ENCODE measurements around the gene KRTAP5-6.

DNA sequence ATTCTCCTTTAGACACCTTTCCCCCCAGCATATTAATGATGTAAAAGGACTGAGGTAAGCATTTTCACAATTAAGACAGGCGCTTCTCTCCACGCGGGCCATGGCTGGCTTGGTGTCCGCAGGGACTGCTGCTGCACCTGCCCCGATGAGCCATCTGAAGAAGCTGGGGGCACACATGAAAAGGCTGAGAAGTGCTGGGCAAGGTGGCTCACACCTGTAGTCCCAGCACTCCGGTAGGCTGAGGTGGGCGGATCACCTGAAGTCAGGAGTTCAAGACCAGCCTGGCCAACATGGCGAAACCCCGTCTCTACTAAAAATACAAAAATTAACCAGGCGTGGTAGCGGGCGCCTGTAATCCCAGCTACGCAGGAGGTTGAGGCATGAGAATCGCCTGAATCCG, 21.3 kb downstream of the KRTAP5-6 start:
- TF ChIP-seq CTCF (IDR thresholded peaks at IDR 0.05) (no peak), POLR2AphosphoS5 (IDR thresholded peaks at IDR 0.05) (no peak), POLR2A (IDR thresholded peaks at IDR 0.05) (no peak)

All from stomach (tissue), 4 donors.